HL-60 (cell line): ENCODE data around the gene OPA1.

Experiments used
- GABPA ChIP-seq: IDR thresholded peaks from 2 replicates; pipeline ENCODE4 v1.6.1; 2012; ENCODE audit warnings: low read depth
- POLR2AphosphoS5 ChIP-seq: IDR thresholded peaks from 2 replicates; pipeline ENCODE4 v1.6.1; 2012; ENCODE audit warnings: low read depth
- TF ChIP-seq, protein P1 (sequence below): IDR thresholded peaks from one replicate; pipeline ENCODE4 v1.5.1; 2011; ENCODE audit warnings: low read length, control low read depth, inconsistent platforms; ENCODE audit not compliant: insufficient read depth

GRCh38 chr3:193589616-193590015 is 3.4 kb upstream of the OPA1 start:
- TF ChIP-seq, protein P1, sequence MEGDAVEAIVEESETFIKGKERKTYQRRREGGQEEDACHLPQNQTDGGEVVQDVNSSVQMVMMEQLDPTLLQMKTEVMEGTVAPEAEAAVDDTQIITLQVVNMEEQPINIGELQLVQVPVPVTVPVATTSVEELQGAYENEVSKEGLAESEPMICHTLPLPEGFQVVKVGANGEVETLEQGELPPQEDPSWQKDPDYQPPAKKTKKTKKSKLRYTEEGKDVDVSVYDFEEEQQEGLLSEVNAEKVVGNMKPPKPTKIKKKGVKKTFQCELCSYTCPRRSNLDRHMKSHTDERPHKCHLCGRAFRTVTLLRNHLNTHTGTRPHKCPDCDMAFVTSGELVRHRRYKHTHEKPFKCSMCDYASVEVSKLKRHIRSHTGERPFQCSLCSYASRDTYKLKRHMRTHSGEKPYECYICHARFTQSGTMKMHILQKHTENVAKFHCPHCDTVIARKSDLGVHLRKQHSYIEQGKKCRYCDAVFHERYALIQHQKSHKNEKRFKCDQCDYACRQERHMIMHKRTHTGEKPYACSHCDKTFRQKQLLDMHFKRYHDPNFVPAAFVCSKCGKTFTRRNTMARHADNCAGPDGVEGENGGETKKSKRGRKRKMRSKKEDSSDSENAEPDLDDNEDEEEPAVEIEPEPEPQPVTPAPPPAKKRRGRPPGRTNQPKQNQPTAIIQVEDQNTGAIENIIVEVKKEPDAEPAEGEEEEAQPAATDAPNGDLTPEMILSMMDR = no peak
- TF ChIP-seq POLR2AphosphoS5 = no peak
- TF ChIP-seq GABPA = no peak
